K562 (cell line): Measurements from ENCODE around the gene SPON1. TPM values are rescaled to one million over a fixed set of nuclear protein-coding genes. Genes with fewer than 3 reads are reported as not detected.

Experiments
- BMI1 ChIP-seq: fragments of 150-350 bp; IDR thresholded peaks from 2 replicates; pipeline ENCODE4 v1.6.1; 2014; ENCODE audit warnings: low read length
- CTCF ChIP-seq, 3 experiments: IDR thresholded peaks in 2 of 3; conservative IDR thresholded peaks in 1 of 3; 2 replicates each; pipeline ENCODE4 v1.5.1; 2011 to 2012; ENCODE audit warnings: low read length in 3 of 3, mild to moderate bottlenecking in 3 of 3, control low read depth in 2 of 3, improper control_type of control experiment in 1 of 3, inconsistent platforms in 1 of 3, low read depth in 1 of 3, mixed read lengths in 1 of 3, moderate library complexity in 1 of 3; ENCODE audit not compliant: insufficient read depth in 2 of 3
- GATAD2B ChIP-seq: fragments of 450-650 bp; IDR thresholded peaks from 2 replicates; pipeline ENCODE4 v1.6.1; 2017; ENCODE audit warnings: mild to moderate bottlenecking, borderline replicate concordance
- HMGN3 ChIP-seq: IDR thresholded peaks from 2 replicates; pipeline ENCODE4 v1.6.1; 2011; ENCODE audit warnings: borderline replicate concordance, low read depth, mild to moderate bottlenecking, mixed read lengths, low read length; ENCODE audit not compliant: insufficient read length; ENCODE audit errors: extremely low read depth
- HSF4 ChIP-seq: fragments of 250-450 bp; sonication (Bioruptor Pico); IDR thresholded peaks from 2 replicates; pipeline ENCODE4 v2.1.2; 2022; ENCODE audit warnings: mild to moderate bottlenecking, moderate library complexity, borderline replicate concordance
- MAFG ChIP-seq: fragments of 450-650 bp; conservative IDR thresholded peaks from 2 replicates; pipeline ENCODE4 v1.6.1; 2016; ENCODE audit warnings: missing genetic modification characterization, missing compliant biosample characterization
- POU5F1 ChIP-seq: fragments of 150-350 bp; IDR thresholded peaks from 2 replicates; pipeline ENCODE4 v1.6.1; 2014; ENCODE audit warnings: borderline replicate concordance, low read length, low read depth, mild to moderate bottlenecking; ENCODE audit not compliant: partially characterized antibody
- SMAD1 ChIP-seq: fragments of 150-350 bp; IDR thresholded peaks from 2 replicates; pipeline ENCODE4 v1.6.1; 2014; ENCODE audit warnings: low read length, low read depth; ENCODE audit not compliant: partially characterized antibody
- ZNF175 ChIP-seq: fragments of 200-800 bp; sonication (Bioruptor generic); IDR thresholded peaks from 2 replicates; pipeline ENCODE4 v1.6.1; 2016; ENCODE audit warnings: low read depth, mild to moderate bottlenecking, missing genetic modification characterization, missing compliant biosample characterization
- polyA plus RNA-seq, 8 experiments: library from polyadenylated mRNA; depleted of rRNA in 4 of 8; stranded (reverse) in 5 of 8; unstranded in 3 of 8; fragments of >200 nt; fragmentation: Nextera tagmentation in 2 of 8; fragmentation: Illumina TruSeq in 1 of 8; extraction: Ambion mirVana in 2 of 8; extraction: Trizol in 1 of 8; gene quantifications; 2 replicates each; pipeline versions ENCODE4 v1.2.1 to v1.2.3, GENCODE V29; 2011 to 2014; ENCODE audit warnings: inconsistent platforms in 1 of 8, missing spikeins in 1 of 8
- total RNA-seq, 7 experiments: library from RNA; depleted of rRNA in 6 of 7; stranded (reverse); fragments of >200 nt in 6 of 7; fragmentation: Illumina TruSeq in 2 of 7; extraction: Trizol in 2 of 7; gene quantifications; 2 replicates each; pipeline versions ENCODE4 v1.2.1 to v1.2.3, GENCODE V29; 2011 to 2021; ENCODE audit warnings: low replicate concordance in 1 of 7
- TF ChIP-seq, protein P1 (sequence below): fragments of 450-650 bp; IDR thresholded peaks from 2 replicates; pipeline ENCODE4 v1.7.1; 2018; ENCODE audit warnings: mild to moderate bottlenecking, low read depth; ENCODE audit not compliant: partially characterized antibody
- TF ChIP-seq, protein P2 (sequence below), 2 experiments: fragments of 450-650 bp; formaldehyde crosslinking in 1 of 2; IDR thresholded peaks; 2 replicates each; pipeline versions ENCODE4 v1.4.0 to v1.6.1; 2014 to 2020; ENCODE audit warnings: mild to moderate bottlenecking in 2 of 2, borderline replicate concordance in 1 of 2, low read depth in 1 of 2

Gene SPON1
- total and polyA plus RNA-seq, 9 of the 15 experiments (the other 6 are each of a cell fraction or from before 2014, with no cell fraction given) = 0.04 to 0.06 TPM; not detected in 7

GRCh38 chr11:14041040-14041439, 78.5 kb downstream of the SPON1 start (continued):
- TF ChIP-seq SMAD1 (no peak), BMI1 (no peak), POU5F1 (no peak), HMGN3 (no peak), CTCF (IDR thresholded peaks at IDR 0.05 in 2 of 3, conservative IDR thresholded peaks at IDR 0.05 in 1 of 3; ENCODE audit: insufficient read depth in 2 of 3, low read depth in 1 of 3, low read length in 3 of 3) (peak; percentile 38 to 58 (median 41); a peak in 3 of 6 replicates), HSF4 (CRISPR knock-in tag) (no peak), GATAD2B (no peak), ZNF175 (CRISPR knock-in tag) (no peak), MAFG (tag) (0 out of 2 replicates have a peak, but pooled peaks have one; percentile 20)
- TF ChIP-seq, protein P1, sequence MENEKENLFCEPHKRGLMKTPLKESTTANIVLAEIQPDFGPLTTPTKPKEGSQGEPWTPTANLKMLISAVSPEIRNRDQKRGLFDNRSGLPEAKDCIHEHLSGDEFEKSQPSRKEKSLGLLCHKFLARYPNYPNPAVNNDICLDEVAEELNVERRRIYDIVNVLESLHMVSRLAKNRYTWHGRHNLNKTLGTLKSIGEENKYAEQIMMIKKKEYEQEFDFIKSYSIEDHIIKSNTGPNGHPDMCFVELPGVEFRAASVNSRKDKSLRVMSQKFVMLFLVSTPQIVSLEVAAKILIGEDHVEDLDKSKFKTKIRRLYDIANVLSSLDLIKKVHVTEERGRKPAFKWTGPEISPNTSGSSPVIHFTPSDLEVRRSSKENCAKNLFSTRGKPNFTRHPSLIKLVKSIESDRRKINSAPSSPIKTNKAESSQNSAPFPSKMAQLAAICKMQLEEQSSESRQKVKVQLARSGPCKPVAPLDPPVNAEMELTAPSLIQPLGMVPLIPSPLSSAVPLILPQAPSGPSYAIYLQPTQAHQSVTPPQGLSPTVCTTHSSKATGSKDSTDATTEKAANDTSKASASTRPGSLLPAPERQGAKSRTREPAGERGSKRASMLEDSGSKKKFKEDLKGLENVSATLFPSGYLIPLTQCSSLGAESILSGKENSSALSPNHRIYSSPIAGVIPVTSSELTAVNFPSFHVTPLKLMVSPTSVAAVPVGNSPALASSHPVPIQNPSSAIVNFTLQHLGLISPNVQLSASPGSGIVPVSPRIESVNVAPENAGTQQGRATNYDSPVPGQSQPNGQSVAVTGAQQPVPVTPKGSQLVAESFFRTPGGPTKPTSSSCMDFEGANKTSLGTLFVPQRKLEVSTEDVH = no peak
- TF ChIP-seq, protein P2, sequence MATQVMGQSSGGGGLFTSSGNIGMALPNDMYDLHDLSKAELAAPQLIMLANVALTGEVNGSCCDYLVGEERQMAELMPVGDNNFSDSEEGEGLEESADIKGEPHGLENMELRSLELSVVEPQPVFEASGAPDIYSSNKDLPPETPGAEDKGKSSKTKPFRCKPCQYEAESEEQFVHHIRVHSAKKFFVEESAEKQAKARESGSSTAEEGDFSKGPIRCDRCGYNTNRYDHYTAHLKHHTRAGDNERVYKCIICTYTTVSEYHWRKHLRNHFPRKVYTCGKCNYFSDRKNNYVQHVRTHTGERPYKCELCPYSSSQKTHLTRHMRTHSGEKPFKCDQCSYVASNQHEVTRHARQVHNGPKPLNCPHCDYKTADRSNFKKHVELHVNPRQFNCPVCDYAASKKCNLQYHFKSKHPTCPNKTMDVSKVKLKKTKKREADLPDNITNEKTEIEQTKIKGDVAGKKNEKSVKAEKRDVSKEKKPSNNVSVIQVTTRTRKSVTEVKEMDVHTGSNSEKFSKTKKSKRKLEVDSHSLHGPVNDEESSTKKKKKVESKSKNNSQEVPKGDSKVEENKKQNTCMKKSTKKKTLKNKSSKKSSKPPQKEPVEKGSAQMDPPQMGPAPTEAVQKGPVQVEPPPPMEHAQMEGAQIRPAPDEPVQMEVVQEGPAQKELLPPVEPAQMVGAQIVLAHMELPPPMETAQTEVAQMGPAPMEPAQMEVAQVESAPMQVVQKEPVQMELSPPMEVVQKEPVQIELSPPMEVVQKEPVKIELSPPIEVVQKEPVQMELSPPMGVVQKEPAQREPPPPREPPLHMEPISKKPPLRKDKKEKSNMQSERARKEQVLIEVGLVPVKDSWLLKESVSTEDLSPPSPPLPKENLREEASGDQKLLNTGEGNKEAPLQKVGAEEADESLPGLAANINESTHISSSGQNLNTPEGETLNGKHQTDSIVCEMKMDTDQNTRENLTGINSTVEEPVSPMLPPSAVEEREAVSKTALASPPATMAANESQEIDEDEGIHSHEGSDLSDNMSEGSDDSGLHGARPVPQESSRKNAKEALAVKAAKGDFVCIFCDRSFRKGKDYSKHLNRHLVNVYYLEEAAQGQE (IDR thresholded peaks at IDR 0.05; ENCODE audit: borderline replicate concordance) = peak; percentile 18; the same call in 1 of the 2 replicates
- TF ChIP-seq, protein P2 (CRISPR knock-in tag; IDR thresholded peaks at IDR 0.05; ENCODE audit: low read depth) = no peak
- TF ChIP-seq, all 486 proteins: peak for 7
